Measurements from ENCODE around the gene SH3RF3. TPM values are rescaled to one million over a fixed set of nuclear protein-coding genes. Genes with fewer than 3 reads are reported as not detected.

The SH3RF3 gene
- total RNA-seq, 4 donors from 2014 or later, result 5.3 to 10.0 (median 8.0) TPM

DNA sequence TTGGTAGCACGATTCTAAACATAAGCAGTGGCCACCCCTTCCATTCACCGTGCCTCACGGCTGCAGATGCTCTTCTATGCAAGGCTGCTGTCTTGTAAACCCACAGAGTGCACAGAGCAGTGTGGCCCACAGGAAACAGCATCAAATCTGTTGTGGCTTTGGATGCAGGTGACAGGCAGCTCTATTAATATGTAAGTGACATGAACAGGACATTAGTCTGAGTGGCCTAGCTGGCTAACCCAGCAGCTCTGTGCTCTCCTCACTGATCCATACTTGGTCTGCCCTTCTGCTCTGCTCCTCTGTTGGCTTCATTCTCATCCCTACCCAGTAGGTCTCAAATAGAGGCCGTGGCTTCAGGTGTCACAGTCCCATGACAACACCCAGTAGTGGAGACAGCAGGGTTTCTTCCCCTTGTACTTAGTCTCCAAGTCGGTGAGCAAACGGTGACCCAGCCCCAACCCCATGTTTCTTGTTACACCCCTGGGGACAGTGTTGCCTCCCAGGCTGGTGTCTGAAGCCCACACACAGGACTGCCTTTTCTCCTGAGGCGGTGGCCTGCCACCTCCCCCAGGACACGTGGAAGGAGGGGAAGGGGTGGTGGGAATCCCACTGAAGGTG is 5.8 kb downstream of the SH3RF3 start:
- TF ChIP-seq, protein P1, sequence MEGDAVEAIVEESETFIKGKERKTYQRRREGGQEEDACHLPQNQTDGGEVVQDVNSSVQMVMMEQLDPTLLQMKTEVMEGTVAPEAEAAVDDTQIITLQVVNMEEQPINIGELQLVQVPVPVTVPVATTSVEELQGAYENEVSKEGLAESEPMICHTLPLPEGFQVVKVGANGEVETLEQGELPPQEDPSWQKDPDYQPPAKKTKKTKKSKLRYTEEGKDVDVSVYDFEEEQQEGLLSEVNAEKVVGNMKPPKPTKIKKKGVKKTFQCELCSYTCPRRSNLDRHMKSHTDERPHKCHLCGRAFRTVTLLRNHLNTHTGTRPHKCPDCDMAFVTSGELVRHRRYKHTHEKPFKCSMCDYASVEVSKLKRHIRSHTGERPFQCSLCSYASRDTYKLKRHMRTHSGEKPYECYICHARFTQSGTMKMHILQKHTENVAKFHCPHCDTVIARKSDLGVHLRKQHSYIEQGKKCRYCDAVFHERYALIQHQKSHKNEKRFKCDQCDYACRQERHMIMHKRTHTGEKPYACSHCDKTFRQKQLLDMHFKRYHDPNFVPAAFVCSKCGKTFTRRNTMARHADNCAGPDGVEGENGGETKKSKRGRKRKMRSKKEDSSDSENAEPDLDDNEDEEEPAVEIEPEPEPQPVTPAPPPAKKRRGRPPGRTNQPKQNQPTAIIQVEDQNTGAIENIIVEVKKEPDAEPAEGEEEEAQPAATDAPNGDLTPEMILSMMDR (IDR thresholded peaks at IDR 0.05; ENCODE audit: low read depth), result no peak

DNA sequence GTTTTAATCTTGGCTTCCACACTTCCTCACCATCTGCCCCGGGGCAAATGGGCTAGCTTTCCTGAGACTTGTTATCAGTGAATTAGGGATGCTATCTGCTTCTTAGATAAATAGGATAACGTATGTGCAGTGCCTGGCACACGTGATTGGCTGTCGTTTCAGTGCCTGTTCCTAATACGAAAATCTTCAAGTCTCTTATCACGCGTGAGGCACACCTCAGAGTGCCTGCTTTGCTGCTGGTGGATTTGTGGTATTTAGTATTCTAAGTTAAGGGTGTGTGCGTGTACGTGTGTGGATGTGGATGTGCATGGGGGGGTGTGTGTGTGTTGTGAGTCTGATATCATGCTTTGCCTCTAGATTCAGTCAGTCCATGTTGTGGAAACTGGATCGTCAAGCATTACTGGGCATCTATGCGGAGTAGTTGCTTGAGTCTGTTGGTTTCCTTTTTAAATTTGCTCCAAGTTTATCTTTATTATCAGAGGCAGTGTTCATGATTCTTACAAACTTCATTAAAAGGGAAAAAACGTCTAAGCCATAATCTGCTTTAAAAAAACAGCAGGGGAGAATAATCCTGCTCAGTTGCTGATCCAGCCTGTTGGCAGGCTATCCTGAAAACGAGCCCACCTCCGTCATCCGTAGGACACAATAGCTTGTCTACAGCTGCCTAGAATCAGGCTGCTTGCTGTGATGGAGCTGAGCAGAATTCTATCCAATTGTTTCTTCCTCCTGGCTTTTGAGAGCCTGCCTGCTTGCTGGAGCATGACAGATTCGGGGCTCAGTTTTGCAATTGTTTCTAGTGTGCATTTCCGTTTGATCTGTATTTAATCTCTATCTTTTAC is 6.6 kb downstream of the SH3RF3 start:
- TF ChIP-seq, protein P1 (IDR thresholded peaks at IDR 0.05; ENCODE audit: low read depth), result no peak

DNA sequence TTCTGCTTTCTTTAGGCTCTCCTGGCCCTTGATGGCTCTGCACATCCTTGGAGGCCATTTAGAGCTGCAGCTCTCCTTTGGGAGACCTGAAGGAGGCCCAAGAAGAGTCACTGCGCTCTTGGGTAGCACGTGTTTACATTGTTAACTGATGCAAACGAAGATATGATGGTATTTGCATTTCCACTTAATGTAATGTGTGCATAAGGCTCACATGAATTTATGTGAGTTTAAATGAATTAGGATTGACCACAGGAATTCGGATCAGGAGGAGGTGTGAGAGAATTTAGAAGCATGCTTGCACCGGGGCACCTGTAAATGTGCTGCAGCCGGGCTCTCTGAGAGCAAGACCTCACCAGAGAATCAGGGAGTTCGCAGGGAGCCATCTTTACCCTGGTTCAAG is 7.5 kb downstream of the SH3RF3 start:
- TF ChIP-seq, protein P1 (IDR thresholded peaks at IDR 0.05; ENCODE audit: low read depth), result no peak

- TF ChIP-seq, protein P1 (IDR thresholded peaks at IDR 0.05; ENCODE audit: low read depth), result no peak
These were observed 8.6 kb downstream of the SH3RF3 start for GRCh38 chr2:109137616-109138015.

- TF ChIP-seq, protein P1 (IDR thresholded peaks at IDR 0.05; ENCODE audit: low read depth), result no peak
These were observed 9.4 kb downstream of the SH3RF3 start for GRCh38 chr2:109138449-109138848.

DNA sequence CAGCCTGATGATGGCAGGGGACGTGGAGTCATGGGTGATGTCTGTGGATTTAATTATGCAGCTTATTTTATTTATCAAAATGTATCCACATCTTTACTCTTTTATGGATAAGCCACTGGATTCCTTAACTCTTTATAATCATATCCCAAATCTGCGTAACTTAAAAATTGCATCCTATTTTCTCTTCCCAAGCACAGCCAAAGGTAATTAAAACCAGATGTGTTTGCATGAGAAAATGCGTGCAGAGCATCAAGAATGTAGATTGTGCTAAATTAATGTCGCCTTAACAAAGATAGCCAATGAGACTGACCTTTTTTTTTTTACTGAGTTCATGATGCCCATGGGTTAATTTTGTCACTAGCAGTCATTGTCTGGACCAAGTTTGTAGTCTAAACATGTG is 10.0 kb downstream of the SH3RF3 start:
- TF ChIP-seq, protein P1 (IDR thresholded peaks at IDR 0.05; ENCODE audit: low read depth), result no peak

GRCh38 chr2:109139865-109140396 is 10.9 kb downstream of the SH3RF3 start:
- TF ChIP-seq, protein P1 (IDR thresholded peaks at IDR 0.05; ENCODE audit: low read depth), result no peak
